Amniotic epithelial cell (primary cell): ENCODE measurements around the gene ESM1.
"Not testable (repeated sequence)": the region's sequence is repeated elsewhere in the genome, so short reads cannot be mapped to it uniquely, and the experiment has no call there.

ENCODE experiments used
- DNase-seq: peaks from one replicate; pipeline ENCODE4 v3.0.0-alpha.2; 2010; ENCODE audit warnings: low read depth

Gene ESM1

GRCh38 chr5:54985301-54986268 lies at the start of gene ESM1:
ESM1 (minus strand) TSS chr5:54985593; CDS start chr5:54985517, 76 bp downstream.
- peak; percentile 64 for DNase-seq

- DNase-seq = peak; percentile 7
Observed at GRCh38 chr5:55033568-55033967, 48.2 kb upstream of the ESM1 start.

GRCh38 chr5:55031492-55031891 lies 46.1 kb upstream of the ESM1 start:
- no peak for DNase-seq

- DNase-seq = no peak
Observed at GRCh38 chr5:55030676-55031369, 45.4 kb upstream of the ESM1 start.

- DNase-seq = no peak
Observed at GRCh38 chr5:55030220-55030619, 44.8 kb upstream of the ESM1 start.

- DNase-seq = no peak
Observed at GRCh38 chr5:55027595-55027994, 42.2 kb upstream of the ESM1 start.

- no peak for DNase-seq
Observed at GRCh38 chr5:55022450-55022849, 37.1 kb upstream of the ESM1 start.

GRCh38 chr5:55021821-55022220 lies 36.4 kb upstream of the ESM1 start:
- no peak for DNase-seq

GRCh38 chr5:55021410-55021809 lies 36.0 kb upstream of the ESM1 start:
- DNase-seq = no peak

GRCh38 chr5:55010149-55010548 lies 24.8 kb upstream of the ESM1 start:
- DNase-seq = not testable (repeated sequence)

- no peak for DNase-seq
Observed at GRCh38 chr5:55004729-55005128, 19.3 kb upstream of the ESM1 start.

GRCh38 chr5:55003432-55004065 lies 18.2 kb upstream of the ESM1 start:
- DNase-seq = no peak

- DNase-seq = not testable (repeated sequence)
Observed at GRCh38 chr5:55002166-55002565, 16.8 kb upstream of the ESM1 start.

GRCh38 chr5:54997081-54997480 lies 11.7 kb upstream of the ESM1 start:
- DNase-seq = no peak

- peak; percentile 55 for DNase-seq
Observed at GRCh38 chr5:54996466-54996865, 11.1 kb upstream of the ESM1 start.

- DNase-seq = no peak
Observed at GRCh38 chr5:54995168-54995567, 9.8 kb upstream of the ESM1 start.

GRCh38 chr5:54994628-54995027 lies 9.2 kb upstream of the ESM1 start:
- DNase-seq = no peak

- peak; percentile 53 for DNase-seq
Observed at GRCh38 chr5:54993318-54993717, 7.9 kb upstream of the ESM1 start.

- DNase-seq = no peak
Observed at GRCh38 chr5:54991416-54991815, 6.0 kb upstream of the ESM1 start.

- peak; percentile 27 for DNase-seq
Observed at GRCh38 chr5:54990841-54991258, 5.5 kb upstream of the ESM1 start.

GRCh38 chr5:54988817-54989216 lies 3.4 kb upstream of the ESM1 start:
- DNase-seq = no peak

GRCh38 chr5:54988218-54988617 lies 2.8 kb upstream of the ESM1 start:
- no peak for DNase-seq

GRCh38 chr5:54986269-54986654 lies 869 bp upstream of the ESM1 start:
- DNase-seq = no peak
